K562 (cell line): ENCODE results near the gene FOXI1. TPM values are rescaled to one million over a fixed set of nuclear protein-coding genes. Genes with fewer than 3 reads are reported as not detected.

Source experiments
- ATAC-seq: fragments of 200-7000 bp; cut with Tn5 transposase; 3 replicates; pipeline ENCODE4 v1.9.1; 2020; ENCODE audit warnings: moderate library complexity
- BruUV-seq: library from RNA; stranded (reverse); fragments of 400-500 nt; replicated peaks from 2 replicates; lab custom pipeline; 2021; lab: Mats Ljungman, UMichigan
- CTCF ChIA-PET: fragments of 300-600 bp; formaldehyde crosslinking; extraction: SDS; loops from one replicate; lab custom pipeline; 2021; ENCODE audit warnings: low intra/inter-chr PET ratio; lab: Yijun Ruan, JAX
- POLR2A ChIA-PET: fragments of 300-600, 350-650 bp; sonication (Branson Sonifier 250); formaldehyde crosslinking; extraction: SDS; loops from one replicate; lab custom pipeline; 2021; ENCODE audit warnings: antibody characterized with exemption, inconsistent platforms; lab: Yijun Ruan, JAX
- DNase-seq, 4 experiments: peaks; one replicate each; pipeline versions ENCODE4 v3.0.0 to v3.0.0-alpha.2; 2011 to 2018; ENCODE audit warnings: low spot score in 3 of 4, mixed read lengths in 3 of 4; ENCODE audit errors: extremely low read depth in 1 of 4
- FAIRE-seq: peaks from 2 replicates; lab custom pipeline; 2011; peaks lifted over from hg19 to GRCh38; lab: Jason Lieb, UNC
- H2AFZ ChIP-seq: 2 replicates; pipeline ENCODE4 v1.6.0; 2011; ENCODE audit warnings: low read depth, low read length, control low read depth, inconsistent platforms
- H3K27ac ChIP-seq: fragments of 200-600 bp; 3 replicates; pipeline ENCODE4 v1.8.0; 2011; ENCODE audit warnings: low read depth, mild to moderate bottlenecking, control low read depth, inconsistent platforms, low read length, moderate library complexity, mixed read lengths; ENCODE audit errors: extremely low read depth
- H3K27me3 ChIP-seq, 2 experiments: fragments of 300-600 bp in 1 of 2; 2 replicates in 1 of 2; 3 replicates in 1 of 2; pipeline versions ENCODE4 v1.6.0 to v1.8.0; 2011; ENCODE audit warnings: inconsistent platforms in 2 of 2, low read length in 2 of 2, mild to moderate bottlenecking in 1 of 2, mixed read lengths in 1 of 2, moderate library complexity in 1 of 2; ENCODE audit not compliant: control insufficient read depth in 2 of 2, insufficient read depth in 2 of 2
- H3K36me3 ChIP-seq: fragments of 300-600 bp; 3 replicates; pipeline ENCODE4 v1.8.0; 2011; ENCODE audit warnings: mild to moderate bottlenecking, low read length, inconsistent platforms; ENCODE audit not compliant: control insufficient read depth, insufficient read depth
- H3K4me1 ChIP-seq, 2 experiments: fragments of 200-600 bp in 1 of 2; replicated peaks in 1 of 2; 2 replicates in 1 of 2; 3 replicates in 1 of 2; pipeline versions ENCODE4 v1.5.1 to v1.8.0; 2011; ENCODE audit warnings: inconsistent platforms in 2 of 2, low read length in 2 of 2, mild to moderate bottlenecking in 1 of 2, mixed read lengths in 1 of 2, moderate library complexity in 1 of 2; ENCODE audit not compliant: control insufficient read depth in 2 of 2, insufficient read depth in 2 of 2
- H3K4me2 ChIP-seq: 2 replicates; pipeline ENCODE4 v1.6.1; 2011; ENCODE audit warnings: low read length, control low read depth, inconsistent platforms, mixed read lengths; ENCODE audit not compliant: insufficient read depth
- H3K4me3 ChIP-seq: fragments of 200-600 bp; sonication (generic), shearing (Covaris generic); 2 replicates; pipeline ENCODE4 v1.5.1; 2016; ENCODE audit warnings: control low read depth, inconsistent platforms
- H3K79me2 ChIP-seq: fragments of 200-600 bp; 3 replicates; pipeline ENCODE4 v1.8.0; 2011; ENCODE audit warnings: low read length, inconsistent platforms; ENCODE audit not compliant: control insufficient read depth, insufficient read depth
- H3K9ac ChIP-seq, 2 experiments: 2 replicates each; pipeline versions ENCODE4 v1.6.0 to v1.6.1; 2011; ENCODE audit warnings: low read depth in 2 of 2, low read length in 2 of 2, control low read depth in 1 of 2, inconsistent platforms in 1 of 2, mild to moderate bottlenecking in 1 of 2, mixed read lengths in 1 of 2; ENCODE audit not compliant: insufficient read depth in 1 of 2
- H3K9me1 ChIP-seq: one replicate; pipeline ENCODE4 v1.6.0; 2011; ENCODE audit warnings: inconsistent platforms, mild to moderate bottlenecking, low read length, moderate library complexity; ENCODE audit not compliant: control insufficient read depth, insufficient read depth
- H3K9me3 ChIP-seq: replicated peaks from 2 replicates; pipeline ENCODE4 v1.5.1; 2011; ENCODE audit warnings: low read depth, low read length, inconsistent platforms; ENCODE audit not compliant: control insufficient read depth, insufficient read depth
- H4K20me1 ChIP-seq: replicated peaks from 2 replicates; pipeline ENCODE4 v1.6.1; 2011; ENCODE audit warnings: low read length, inconsistent platforms, mixed read lengths; ENCODE audit not compliant: control insufficient read depth, insufficient read depth
- BRF1 ChIP-seq: IDR thresholded peaks from 3 replicates; pipeline ENCODE4 v1.6.1; 2011; ENCODE audit warnings: borderline replicate concordance, mild to moderate bottlenecking; ENCODE audit not compliant: insufficient read length; ENCODE audit errors: extremely low read depth
- CCNT2 ChIP-seq: IDR thresholded peaks from 2 replicates; pipeline ENCODE4 v1.6.1; 2011; ENCODE audit warnings: borderline replicate concordance, low read depth, mild to moderate bottlenecking, moderate library complexity, mixed read lengths, low read length; ENCODE audit not compliant: insufficient read length; ENCODE audit errors: extremely low read depth
- GABPB1 ChIP-seq: sonication (generic); formaldehyde crosslinking; IDR thresholded peaks from 2 replicates; pipeline ENCODE4 v1.8.0; 2022; ENCODE audit warnings: mild to moderate bottlenecking, missing genetic modification reagents
- L3MBTL2 ChIP-seq: fragments of 450-650 bp; IDR thresholded peaks from 2 replicates; pipeline ENCODE4 v1.6.1; 2016; ENCODE audit warnings: mild to moderate bottlenecking, moderate library complexity
- MAFK ChIP-seq: IDR thresholded peaks from 2 replicates; pipeline ENCODE4 v1.6.1; 2011; ENCODE audit warnings: low read length, improper control_type of control experiment
- MEF2A ChIP-seq: IDR thresholded peaks from 2 replicates; pipeline ENCODE4 v1.6.1; 2011; ENCODE audit warnings: low read depth, mild to moderate bottlenecking, low read length, moderate library complexity; ENCODE audit not compliant: control insufficient read depth
- OTX1 ChIP-seq: fragments of 450-650 bp; formaldehyde crosslinking; IDR thresholded peaks from 2 replicates; pipeline ENCODE4 v1.4.0; 2022; ENCODE audit warnings: mild to moderate bottlenecking
- PTBP1 ChIP-seq: fragments of 200-400 bp; formaldehyde crosslinking; IDR thresholded peaks from 2 replicates; pipeline ENCODE4 v1.6.1; 2017; ENCODE audit warnings: low read depth, low read length
- SNIP1 ChIP-seq: fragments of 450-650 bp; IDR thresholded peaks from 2 replicates; pipeline ENCODE4 v1.7.1; 2017; ENCODE audit warnings: low read depth, mild to moderate bottlenecking
- STAG1 ChIP-seq: sonication (generic); formaldehyde crosslinking; IDR thresholded peaks from 2 replicates; pipeline ENCODE4 v1.5.0; 2020; ENCODE audit warnings: missing genetic modification reagents, borderline replicate concordance
- TAF7 ChIP-seq: fragments of 450-650 bp; IDR thresholded peaks from 2 replicates; pipeline ENCODE4 v1.6.1; 2016; ENCODE audit warnings: missing genetic modification characterization, missing compliant biosample characterization
- ZNF224 ChIP-seq: sonication (generic); formaldehyde crosslinking; IDR thresholded peaks from 2 replicates; pipeline ENCODE4 v1.8.0; 2022; ENCODE audit warnings: mild to moderate bottlenecking, missing genetic modification reagents
- ZNF584 ChIP-seq: fragments of 200-800 bp; sonication (Bioruptor generic); IDR thresholded peaks from 2 replicates; pipeline ENCODE4 v1.6.1; 2016; ENCODE audit warnings: low read depth, mild to moderate bottlenecking, missing genetic modification characterization, missing compliant biosample characterization
- ZNF77 ChIP-seq: fragments of 250-450 bp; sonication (Bioruptor Pico); IDR thresholded peaks from 2 replicates; pipeline ENCODE4 v1.5.0; 2020
- WGBS: fragments of 100-300 bp; shearing (Covaris generic); methylation state at CpG from one replicate; pipeline ENCODE4 v1.1.6; 2016; ENCODE audit warnings: low coverage, mixed read lengths; ENCODE audit not compliant: insufficient coverage; ENCODE audit errors: missing lambda C conversion rate; 5-methylcytosine and 5-hydroxymethylcytosine counted together
- in situ Hi-C: fragments of 300-500 bp; cut with MboI; formaldehyde crosslinking; loops from 4 replicates; pipeline ENCODE4 v1.15.0; 2018; ENCODE audit warnings: inconsistent platforms, mixed read lengths
- intact Hi-C: fragments of 100-400 bp; cut with micrococcal nuclease; formaldehyde crosslinking; loops from 2 replicates; pipeline ENCODE4 v1.14.2; 2022
- polyA plus RNA-seq, 8 experiments: library from polyadenylated mRNA; depleted of rRNA in 4 of 8; stranded (reverse) in 5 of 8; unstranded in 3 of 8; fragments of >200 nt; fragmentation: Nextera tagmentation in 2 of 8; fragmentation: Illumina TruSeq in 1 of 8; extraction: Ambion mirVana in 2 of 8; extraction: Trizol in 1 of 8; gene quantifications; 2 replicates each; pipeline versions ENCODE4 v1.2.1 to v1.2.3, GENCODE V29; 2011 to 2014; ENCODE audit warnings: inconsistent platforms in 1 of 8, missing spikeins in 1 of 8
- total RNA-seq, 7 experiments: library from RNA; depleted of rRNA in 6 of 7; stranded (reverse); fragments of >200 nt in 6 of 7; fragmentation: Illumina TruSeq in 2 of 7; extraction: Trizol in 2 of 7; gene quantifications; 2 replicates each; pipeline versions ENCODE4 v1.2.1 to v1.2.3, GENCODE V29; 2011 to 2021; ENCODE audit warnings: low replicate concordance in 1 of 7
- TF ChIP-seq, protein P1 (sequence below): sonication (generic); formaldehyde crosslinking; IDR thresholded peaks from 2 replicates; pipeline ENCODE4 v1.8.1; 2023; ENCODE audit warnings: missing genetic modification reagents, mild to moderate bottlenecking, borderline replicate concordance
- TF ChIP-seq, protein P2 (sequence below): sonication (generic); formaldehyde crosslinking; IDR thresholded peaks from 2 replicates; pipeline ENCODE4 v1.8.0; 2023; ENCODE audit warnings: mild to moderate bottlenecking, missing genetic modification reagents

FOXI1 gene
- total and polyA plus RNA-seq, 9 of the 15 experiments (the other 6 are each of a cell fraction or from before 2014, with no cell fraction given) = not detected

- FAIRE-seq = no peak
- H3K27ac ChIP-seq = no peak overlapping the region
- TF ChIP-seq STAG1 (CRISPR knock-in tag) (no peak), BRF1 (no peak), OTX1 (no peak), GABPB1 (no peak), TAF7 (no peak), ZNF77 (CRISPR knock-in tag) (no peak), SNIP1 (no peak), ZNF224 (CRISPR knock-in tag) (no peak), MAFK (no peak), MEF2A (no peak), ZNF584 (CRISPR knock-in tag) (no peak), CCNT2 (no peak), L3MBTL2 (no peak), PTBP1 (no peak)
- TF ChIP-seq, protein P1, sequence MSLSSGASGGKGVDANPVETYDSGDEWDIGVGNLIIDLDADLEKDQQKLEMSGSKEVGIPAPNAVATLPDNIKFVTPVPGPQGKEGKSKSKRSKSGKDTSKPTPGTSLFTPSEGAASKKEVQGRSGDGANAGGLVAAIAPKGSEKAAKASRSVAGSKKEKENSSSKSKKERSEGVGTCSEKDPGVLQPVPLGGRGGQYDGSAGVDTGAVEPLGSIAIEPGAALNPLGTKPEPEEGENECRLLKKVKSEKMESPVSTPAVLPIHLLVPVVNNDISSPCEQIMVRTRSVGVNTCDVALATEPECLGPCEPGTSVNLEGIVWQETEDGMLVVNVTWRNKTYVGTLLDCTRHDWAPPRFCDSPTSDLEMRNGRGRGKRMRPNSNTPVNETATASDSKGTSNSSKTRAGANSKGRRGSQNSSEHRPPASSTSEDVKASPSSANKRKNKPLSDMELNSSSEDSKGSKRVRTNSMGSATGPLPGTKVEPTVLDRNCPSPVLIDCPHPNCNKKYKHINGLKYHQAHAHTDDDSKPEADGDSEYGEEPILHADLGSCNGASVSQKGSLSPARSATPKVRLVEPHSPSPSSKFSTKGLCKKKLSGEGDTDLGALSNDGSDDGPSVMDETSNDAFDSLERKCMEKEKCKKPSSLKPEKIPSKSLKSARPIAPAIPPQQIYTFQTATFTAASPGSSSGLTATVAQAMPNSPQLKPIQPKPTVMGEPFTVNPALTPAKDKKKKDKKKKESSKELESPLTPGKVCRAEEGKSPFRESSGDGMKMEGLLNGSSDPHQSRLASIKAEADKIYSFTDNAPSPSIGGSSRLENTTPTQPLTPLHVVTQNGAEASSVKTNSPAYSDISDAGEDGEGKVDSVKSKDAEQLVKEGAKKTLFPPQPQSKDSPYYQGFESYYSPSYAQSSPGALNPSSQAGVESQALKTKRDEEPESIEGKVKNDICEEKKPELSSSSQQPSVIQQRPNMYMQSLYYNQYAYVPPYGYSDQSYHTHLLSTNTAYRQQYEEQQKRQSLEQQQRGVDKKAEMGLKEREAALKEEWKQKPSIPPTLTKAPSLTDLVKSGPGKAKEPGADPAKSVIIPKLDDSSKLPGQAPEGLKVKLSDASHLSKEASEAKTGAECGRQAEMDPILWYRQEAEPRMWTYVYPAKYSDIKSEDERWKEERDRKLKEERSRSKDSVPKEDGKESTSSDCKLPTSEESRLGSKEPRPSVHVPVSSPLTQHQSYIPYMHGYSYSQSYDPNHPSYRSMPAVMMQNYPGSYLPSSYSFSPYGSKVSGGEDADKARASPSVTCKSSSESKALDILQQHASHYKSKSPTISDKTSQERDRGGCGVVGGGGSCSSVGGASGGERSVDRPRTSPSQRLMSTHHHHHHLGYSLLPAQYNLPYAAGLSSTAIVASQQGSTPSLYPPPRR (CRISPR knock-in tag) = no peak
- TF ChIP-seq, protein P2, sequence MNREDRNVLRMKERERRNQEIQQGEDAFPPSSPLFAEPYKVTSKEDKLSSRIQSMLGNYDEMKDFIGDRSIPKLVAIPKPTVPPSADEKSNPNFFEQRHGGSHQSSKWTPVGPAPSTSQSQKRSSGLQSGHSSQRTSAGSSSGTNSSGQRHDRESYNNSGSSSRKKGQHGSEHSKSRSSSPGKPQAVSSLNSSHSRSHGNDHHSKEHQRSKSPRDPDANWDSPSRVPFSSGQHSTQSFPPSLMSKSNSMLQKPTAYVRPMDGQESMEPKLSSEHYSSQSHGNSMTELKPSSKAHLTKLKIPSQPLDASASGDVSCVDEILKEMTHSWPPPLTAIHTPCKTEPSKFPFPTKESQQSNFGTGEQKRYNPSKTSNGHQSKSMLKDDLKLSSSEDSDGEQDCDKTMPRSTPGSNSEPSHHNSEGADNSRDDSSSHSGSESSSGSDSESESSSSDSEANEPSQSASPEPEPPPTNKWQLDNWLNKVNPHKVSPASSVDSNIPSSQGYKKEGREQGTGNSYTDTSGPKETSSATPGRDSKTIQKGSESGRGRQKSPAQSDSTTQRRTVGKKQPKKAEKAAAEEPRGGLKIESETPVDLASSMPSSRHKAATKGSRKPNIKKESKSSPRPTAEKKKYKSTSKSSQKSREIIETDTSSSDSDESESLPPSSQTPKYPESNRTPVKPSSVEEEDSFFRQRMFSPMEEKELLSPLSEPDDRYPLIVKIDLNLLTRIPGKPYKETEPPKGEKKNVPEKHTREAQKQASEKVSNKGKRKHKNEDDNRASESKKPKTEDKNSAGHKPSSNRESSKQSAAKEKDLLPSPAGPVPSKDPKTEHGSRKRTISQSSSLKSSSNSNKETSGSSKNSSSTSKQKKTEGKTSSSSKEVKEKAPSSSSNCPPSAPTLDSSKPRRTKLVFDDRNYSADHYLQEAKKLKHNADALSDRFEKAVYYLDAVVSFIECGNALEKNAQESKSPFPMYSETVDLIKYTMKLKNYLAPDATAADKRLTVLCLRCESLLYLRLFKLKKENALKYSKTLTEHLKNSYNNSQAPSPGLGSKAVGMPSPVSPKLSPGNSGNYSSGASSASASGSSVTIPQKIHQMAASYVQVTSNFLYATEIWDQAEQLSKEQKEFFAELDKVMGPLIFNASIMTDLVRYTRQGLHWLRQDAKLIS (CRISPR knock-in tag) = no peak
Measured at GRCh38 chr5:170057311-170057710, 48.4 kb upstream of the FOXI1 start.

More at GRCh38 chr5:170057311-170057710, 48.4 kb upstream of the FOXI1 start:
- ATAC-seq (no peak), DNase-seq (no peak)
- no peak overlapping the region for H3K4me3 ChIP-seq
- peaks cover 0 to 3% of the 10 kb centered on the region in 2 experiments; a peak in 1 of 5 replicates for H3K4me1 ChIP-seq
- no peak overlapping the region for H3K9ac ChIP-seq
- no peak overlapping the region for H2AFZ ChIP-seq
- H3K79me2 ChIP-seq = no peaks in the 10 kb centered on the region
- no peaks in the 10 kb centered on the region for H3K27me3 ChIP-seq
- H3K36me3 ChIP-seq = no peaks in the 10 kb centered on the region
- H4K20me1 ChIP-seq = no peaks in the 10 kb centered on the region
- H3K9me3 ChIP-seq = no peaks in the 10 kb centered on the region
- H3K9me1 ChIP-seq = no peaks in the 10 kb centered on the region
- 37% methylated on average over 11 of the region's 11 CpGs for WGBS
- intact Hi-C loops (no loop called here), in situ Hi-C loops (no loop called here)
- no TSS peak for BruUV-seq
- CTCF ChIA-PET = no interaction called here
- POLR2A ChIA-PET = no interaction called here
- no peak overlapping the region for H3K4me2 ChIP-seq
